H1 (cell line): Measurements from ENCODE around the gene DCAF8L2.

Experiments
- BRCA1 ChIP-seq: IDR thresholded peaks from 2 replicates; pipeline ENCODE4 v1.6.1; 2012; ENCODE audit warnings: low read depth, low read length, improper control_type of control experiment
- CHD2 ChIP-seq: IDR thresholded peaks from 2 replicates; pipeline ENCODE4 v1.6.1; 2012; ENCODE audit warnings: low read length, improper control_type of control experiment
- EZH2 ChIP-seq: fragments of 200-600 bp; sonication (generic); IDR thresholded peaks from 2 replicates; pipeline ENCODE4 v1.7.1; 2012; ENCODE audit warnings: low read depth, mild to moderate bottlenecking, moderate library complexity, low read length, inconsistent platforms; ENCODE audit not compliant: severe bottlenecking
- RBBP5 ChIP-seq: IDR thresholded peaks from 2 replicates; pipeline ENCODE4 v1.7.1; 2012; ENCODE audit warnings: low read depth, mild to moderate bottlenecking, inconsistent platforms, low read length, moderate library complexity, borderline replicate concordance
- RFX5 ChIP-seq: IDR thresholded peaks from 2 replicates; pipeline ENCODE4 v1.6.1; 2011; ENCODE audit warnings: low read depth, low read length, improper control_type of control experiment, borderline replicate concordance
- TAF1 ChIP-seq: IDR thresholded peaks from 2 replicates; pipeline ENCODE4 v1.6.1; 2011; ENCODE audit warnings: mild to moderate bottlenecking, low read depth, low read length
- TBP ChIP-seq: IDR thresholded peaks from 2 replicates; pipeline ENCODE4 v1.6.1; 2011; ENCODE audit warnings: low read depth, low read length, improper control_type of control experiment
- YY1 ChIP-seq: IDR thresholded peaks from 2 replicates; pipeline ENCODE4 v1.6.1; 2011; ENCODE audit warnings: low read depth, mild to moderate bottlenecking, low read length
- ZNF274 ChIP-seq: IDR thresholded peaks from 2 replicates; pipeline ENCODE4 v1.7.0; 2012; ENCODE audit warnings: low read length, borderline replicate concordance; ENCODE audit errors: extremely low read depth
- TF ChIP-seq, protein P1 (sequence below): IDR thresholded peaks from 2 replicates; pipeline ENCODE4 v1.6.1; 2011; ENCODE audit warnings: low read length, improper control_type of control experiment
- TF ChIP-seq, protein P2 (sequence below), 3 experiments: IDR thresholded peaks; 1 replicate in 2 of 3; 2 replicates in 1 of 3; pipeline versions ENCODE4 v1.5.1 to v1.6.1; 2011; ENCODE audit warnings: low read length in 3 of 3, mild to moderate bottlenecking in 3 of 3, inconsistent platforms in 2 of 3, low read depth in 1 of 3, moderate library complexity in 1 of 3; ENCODE audit not compliant: insufficient read depth in 1 of 3; ENCODE audit errors: control extremely low read depth in 1 of 3
- TF ChIP-seq, protein P3 (sequence below): IDR thresholded peaks from 2 replicates; pipeline ENCODE4 v1.6.1; 2011; ENCODE audit warnings: low read depth, mild to moderate bottlenecking, low read length; ENCODE audit not compliant: insufficient read depth

DNA sequence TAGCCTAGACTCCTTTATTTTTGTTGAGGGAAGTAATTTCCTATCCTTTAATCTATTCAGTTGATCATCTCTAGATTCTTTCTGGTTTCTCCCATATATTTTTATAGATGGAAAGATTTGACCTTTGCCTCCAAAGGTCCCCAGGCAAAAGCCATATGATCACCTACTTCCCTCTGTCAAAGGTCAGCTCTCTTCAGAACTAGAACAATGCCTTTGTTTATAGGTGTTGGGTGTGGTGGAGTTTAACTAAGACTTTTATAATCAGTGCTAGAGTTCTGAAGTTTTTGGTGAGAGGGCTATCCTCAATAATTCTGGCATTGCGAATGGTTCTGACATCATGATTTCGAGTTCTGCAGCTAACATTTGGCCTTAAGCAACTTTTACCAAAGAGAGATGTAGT lies 19.0 kb upstream of the DCAF8L2 start:
- TF ChIP-seq, protein P1, sequence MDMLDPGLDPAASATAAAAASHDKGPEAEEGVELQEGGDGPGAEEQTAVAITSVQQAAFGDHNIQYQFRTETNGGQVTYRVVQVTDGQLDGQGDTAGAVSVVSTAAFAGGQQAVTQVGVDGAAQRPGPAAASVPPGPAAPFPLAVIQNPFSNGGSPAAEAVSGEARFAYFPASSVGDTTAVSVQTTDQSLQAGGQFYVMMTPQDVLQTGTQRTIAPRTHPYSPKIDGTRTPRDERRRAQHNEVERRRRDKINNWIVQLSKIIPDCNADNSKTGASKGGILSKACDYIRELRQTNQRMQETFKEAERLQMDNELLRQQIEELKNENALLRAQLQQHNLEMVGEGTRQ, result no peak
- TF ChIP-seq EZH2, result no peak
- TF ChIP-seq TAF1, result no peak
- no peak for TF ChIP-seq RFX5
- no peak for TF ChIP-seq BRCA1
- no peak for TF ChIP-seq CHD2
- TF ChIP-seq, protein P2, sequence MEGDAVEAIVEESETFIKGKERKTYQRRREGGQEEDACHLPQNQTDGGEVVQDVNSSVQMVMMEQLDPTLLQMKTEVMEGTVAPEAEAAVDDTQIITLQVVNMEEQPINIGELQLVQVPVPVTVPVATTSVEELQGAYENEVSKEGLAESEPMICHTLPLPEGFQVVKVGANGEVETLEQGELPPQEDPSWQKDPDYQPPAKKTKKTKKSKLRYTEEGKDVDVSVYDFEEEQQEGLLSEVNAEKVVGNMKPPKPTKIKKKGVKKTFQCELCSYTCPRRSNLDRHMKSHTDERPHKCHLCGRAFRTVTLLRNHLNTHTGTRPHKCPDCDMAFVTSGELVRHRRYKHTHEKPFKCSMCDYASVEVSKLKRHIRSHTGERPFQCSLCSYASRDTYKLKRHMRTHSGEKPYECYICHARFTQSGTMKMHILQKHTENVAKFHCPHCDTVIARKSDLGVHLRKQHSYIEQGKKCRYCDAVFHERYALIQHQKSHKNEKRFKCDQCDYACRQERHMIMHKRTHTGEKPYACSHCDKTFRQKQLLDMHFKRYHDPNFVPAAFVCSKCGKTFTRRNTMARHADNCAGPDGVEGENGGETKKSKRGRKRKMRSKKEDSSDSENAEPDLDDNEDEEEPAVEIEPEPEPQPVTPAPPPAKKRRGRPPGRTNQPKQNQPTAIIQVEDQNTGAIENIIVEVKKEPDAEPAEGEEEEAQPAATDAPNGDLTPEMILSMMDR (IDR thresholded peaks at IDR 0.05; ENCODE audit: control extremely low read depth in 1 of 3, insufficient read depth in 1 of 3, low read depth in 1 of 3, low read length in 3 of 3), result no peak
- no peak for TF ChIP-seq RBBP5
- no peak for TF ChIP-seq ZNF274
- TF ChIP-seq, protein P3, sequence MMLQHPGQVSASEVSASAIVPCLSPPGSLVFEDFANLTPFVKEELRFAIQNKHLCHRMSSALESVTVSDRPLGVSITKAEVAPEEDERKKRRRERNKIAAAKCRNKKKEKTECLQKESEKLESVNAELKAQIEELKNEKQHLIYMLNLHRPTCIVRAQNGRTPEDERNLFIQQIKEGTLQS, result no peak
- TF ChIP-seq TBP, result no peak
- TF ChIP-seq YY1, result no peak
